ENCODE measurements around the gene DCP2.
"Not testable (repeated sequence)": the region's sequence is repeated elsewhere in the genome, so short reads cannot be mapped to it uniquely, and the experiment has no call there.

DCP2 gene

GRCh38 chr5:112976432-112977309 is at the start of gene DCP2:
Gene DCP2, plus strand, starts transcription at chr5:112976798. Its CDS starts 136 bp downstream, at chr5:112976934.
- peak; percentile 93 for DNase-seq

DNA sequence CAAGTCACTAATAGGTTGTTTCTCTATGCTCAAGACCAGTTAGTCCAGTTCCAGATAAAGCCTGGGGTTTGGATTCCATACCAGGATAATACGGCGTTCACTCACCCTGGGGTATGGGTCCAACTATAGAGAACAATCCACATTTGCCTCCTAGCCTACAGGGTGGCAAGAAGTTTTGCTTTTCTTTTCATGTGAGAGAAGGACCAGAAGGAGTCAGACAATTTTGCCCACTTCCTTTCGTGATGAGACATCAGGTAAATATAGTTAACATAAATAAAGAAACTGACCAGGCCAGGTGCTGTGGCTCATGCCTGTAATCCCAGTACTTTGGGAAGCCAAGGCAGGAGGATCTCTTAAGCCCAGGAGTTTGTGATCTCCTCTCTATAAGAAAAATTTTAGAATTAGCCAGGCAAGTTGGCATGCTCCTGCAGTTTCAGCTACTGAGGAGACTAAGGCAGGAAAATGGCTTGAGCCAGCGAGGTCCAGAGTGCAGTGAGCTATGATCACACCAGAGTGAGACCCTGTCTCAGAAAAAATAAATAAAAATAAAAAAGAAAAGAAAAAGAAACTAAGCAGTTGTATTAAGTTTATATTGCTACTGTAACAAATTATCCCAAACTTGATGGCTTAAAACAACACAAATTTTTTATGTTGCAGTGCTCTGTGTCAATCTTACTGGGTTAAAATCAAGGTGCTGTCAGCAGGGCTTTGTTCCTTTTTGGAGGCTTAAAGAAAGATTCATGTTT is 47.1 kb upstream of the DCP2 start:
- no peak for DNase-seq

DNA sequence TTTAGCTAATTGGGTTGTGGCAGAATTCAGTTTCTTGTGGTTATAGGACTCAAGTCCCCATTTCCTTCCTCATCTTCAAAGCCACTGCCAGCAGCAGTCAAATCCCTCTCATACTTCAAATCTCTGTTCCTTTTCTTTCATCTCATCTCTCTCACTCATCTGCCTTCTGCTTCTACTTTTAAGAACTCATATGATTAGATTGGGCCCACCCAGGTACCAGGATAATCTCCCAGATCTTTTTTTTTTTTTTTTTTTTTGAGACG is 46.6 kb upstream of the DCP2 start:
- no peak for DNase-seq

GRCh38 chr5:112931473-112931872 is 45.1 kb upstream of the DCP2 start:
- no peak for DNase-seq

DNA sequence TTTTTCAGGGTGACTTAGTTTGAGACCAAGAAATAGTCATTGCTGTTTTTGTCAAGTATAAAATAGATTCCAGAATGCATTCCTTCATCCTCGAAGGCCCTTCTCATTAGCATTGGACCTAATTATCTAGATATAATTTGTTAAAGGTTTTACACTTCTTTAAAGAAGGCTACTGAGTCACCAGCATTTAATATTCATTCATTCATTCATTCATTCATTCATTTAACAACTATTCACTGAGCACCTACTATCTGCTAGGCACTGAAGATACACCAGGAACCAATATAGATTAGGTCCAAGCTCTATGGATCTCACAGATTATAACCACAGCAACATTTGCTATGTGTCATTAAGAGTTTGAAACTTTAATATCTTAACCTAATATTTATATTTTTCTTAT is 43.5 kb upstream of the DCP2 start:
- DNase-seq, result no peak

DNA sequence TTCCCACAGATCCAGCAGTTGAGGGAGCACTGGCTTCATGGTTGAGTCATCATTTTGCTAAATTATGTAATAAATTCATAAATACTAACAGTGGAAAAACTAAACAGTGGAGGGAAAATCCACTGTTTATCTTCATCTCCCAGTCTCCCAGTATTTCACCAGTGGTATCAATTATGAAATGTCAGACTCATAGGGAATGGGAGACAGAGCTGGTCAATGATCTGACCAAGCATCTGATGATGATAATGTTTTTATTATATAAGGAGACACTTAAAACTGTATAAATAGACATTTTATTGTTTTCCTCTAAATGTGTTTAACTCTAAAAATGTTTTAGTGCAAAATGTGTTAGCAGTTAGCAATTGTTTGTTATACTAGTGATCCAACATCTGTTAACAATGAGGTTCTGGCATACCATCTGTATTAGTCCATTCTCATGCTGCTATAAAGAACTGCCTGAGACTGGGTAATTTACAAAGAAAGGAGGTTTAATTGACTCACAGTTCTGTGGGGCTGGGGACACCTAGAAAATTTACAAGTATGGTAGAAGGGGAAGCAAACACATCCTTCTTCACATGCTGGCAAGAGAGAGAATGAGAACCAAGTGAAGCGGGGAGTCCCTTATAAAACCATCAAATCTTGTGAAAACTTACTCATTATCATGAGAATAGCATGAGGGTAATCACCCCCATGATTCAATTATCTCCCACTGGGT is 42.8 kb upstream of the DCP2 start:
- DNase-seq, result no peak

DNA sequence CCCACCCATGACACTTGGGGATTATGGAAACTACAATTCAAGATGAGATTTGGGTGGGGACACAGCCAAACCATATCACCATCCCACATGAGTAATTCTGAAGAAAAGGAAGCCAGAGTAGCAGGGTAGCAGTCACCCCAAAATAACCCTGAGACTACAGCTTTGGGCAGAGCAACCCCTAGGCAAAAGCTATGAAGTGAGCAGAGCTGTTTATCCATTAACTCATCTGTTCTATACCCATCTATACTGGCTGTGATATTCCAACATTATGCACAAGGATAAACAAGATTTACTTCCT is 42.3 kb upstream of the DCP2 start:
- no peak for DNase-seq

- DNase-seq, result no peak
Measured at GRCh38 chr5:112935675-112936074, 40.9 kb upstream of the DCP2 start.

- DNase-seq, result no peak
Measured at GRCh38 chr5:112938286-112938685, 38.3 kb upstream of the DCP2 start.

DNA sequence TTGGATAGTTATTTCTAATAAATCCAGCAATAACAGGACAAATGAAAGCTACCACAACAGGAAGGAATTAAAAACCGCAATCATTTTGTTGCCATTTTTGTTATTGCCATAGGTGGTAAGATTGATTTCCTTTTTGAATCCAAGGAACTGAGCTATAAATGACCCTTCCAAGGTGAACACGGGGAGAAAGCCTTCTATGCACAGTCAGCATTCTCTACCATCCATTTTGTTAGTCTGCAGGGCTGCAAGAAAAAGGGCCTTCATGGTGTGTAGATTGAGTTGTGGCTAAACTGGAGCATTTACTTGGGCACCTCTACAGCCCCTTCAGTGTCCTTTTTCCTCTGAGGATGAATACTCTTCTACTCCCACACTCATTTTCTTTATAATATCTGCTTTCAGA is 35.9 kb upstream of the DCP2 start:
- DNase-seq, result no peak

- no peak for DNase-seq
Measured at GRCh38 chr5:112948458-112948857, 28.1 kb upstream of the DCP2 start.

GRCh38 chr5:112951124-112951702 is 25.4 kb upstream of the DCP2 start:
- peak; percentile 40 for DNase-seq

- DNase-seq, result no peak
Measured at GRCh38 chr5:112956606-112957005, 20.0 kb upstream of the DCP2 start.

DNA sequence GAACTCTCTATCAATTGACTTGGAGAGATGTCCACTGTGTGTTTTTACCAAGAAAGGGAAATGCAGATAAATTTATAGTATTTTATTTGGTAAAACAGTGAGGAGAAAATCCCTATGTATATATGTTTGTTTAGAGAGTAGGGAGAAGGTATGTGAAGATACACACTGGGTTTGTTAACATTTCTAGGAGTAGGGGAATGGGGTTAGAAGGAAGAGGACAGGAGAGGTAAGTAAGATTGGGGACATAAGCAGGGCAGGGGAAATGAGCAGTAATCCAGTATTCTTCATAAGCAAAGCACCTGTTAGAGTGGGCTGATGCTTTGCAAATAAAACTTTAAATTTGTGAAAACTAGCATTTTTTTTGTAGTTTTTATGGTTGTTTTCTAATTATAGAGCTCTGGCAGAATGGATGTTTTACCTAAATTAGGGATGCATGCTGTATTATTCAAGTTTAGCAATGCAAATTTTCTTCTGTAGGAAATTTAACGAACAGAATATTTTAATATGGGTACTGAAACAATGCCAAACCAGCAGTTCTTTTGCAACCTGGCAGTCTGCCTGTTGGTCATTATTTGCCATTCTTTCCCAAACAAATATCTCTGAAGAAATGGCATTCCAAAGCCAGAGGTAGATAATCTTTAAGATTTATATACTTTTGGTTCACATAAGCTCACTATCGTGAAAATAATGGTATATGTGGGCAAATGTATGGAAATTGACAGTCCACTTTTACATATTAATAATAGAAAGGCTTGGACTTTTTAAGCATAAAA is 19.4 kb upstream of the DCP2 start:
- DNase-seq, result no peak

DNA sequence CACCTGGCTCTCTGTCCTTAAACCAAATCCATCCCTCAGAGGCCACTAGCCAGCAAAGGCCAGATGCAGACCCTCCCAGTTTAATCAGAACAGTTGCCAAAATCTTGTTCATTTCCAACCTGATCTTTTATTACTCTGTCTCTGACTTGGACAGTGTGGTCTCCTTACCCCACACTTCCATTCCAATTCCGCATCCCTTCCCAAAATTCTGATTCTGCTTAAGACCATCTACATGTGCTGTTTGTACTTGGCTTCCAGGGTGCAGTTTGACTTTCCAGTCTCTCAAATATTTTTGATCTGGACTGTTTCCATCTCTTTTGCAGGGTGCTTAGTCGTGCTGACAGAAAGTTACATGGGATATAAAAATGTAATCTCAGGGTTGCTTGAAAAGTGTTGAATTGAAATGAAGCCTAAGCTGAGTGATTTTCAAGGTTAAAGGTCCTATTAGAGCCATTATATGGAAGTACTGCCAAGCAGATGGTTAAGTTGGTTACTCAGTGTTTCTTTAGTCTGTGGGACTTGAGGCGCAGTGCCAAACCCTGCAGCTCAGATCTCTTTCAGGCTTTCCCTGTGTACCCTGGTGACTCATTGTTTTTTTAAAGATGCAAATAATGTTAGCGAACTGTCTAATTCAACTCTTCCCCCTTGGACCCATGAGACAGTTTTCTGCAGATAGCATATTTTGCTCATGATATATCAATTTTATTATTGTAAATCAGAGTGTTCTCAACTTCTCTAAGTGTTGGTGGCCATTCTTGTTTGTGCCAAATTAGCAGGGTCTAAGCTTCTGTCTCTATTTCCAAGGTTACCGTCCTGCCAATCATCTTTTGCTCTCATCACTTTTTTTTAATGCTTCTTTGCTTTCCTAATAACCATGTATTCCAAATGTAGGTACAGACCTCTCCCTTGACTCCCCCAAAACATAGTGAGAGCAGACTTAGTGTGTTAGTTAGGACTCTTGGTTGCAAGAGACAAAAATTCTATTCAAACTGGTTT is 18.2 kb upstream of the DCP2 start:
- DNase-seq, result no peak

DNA sequence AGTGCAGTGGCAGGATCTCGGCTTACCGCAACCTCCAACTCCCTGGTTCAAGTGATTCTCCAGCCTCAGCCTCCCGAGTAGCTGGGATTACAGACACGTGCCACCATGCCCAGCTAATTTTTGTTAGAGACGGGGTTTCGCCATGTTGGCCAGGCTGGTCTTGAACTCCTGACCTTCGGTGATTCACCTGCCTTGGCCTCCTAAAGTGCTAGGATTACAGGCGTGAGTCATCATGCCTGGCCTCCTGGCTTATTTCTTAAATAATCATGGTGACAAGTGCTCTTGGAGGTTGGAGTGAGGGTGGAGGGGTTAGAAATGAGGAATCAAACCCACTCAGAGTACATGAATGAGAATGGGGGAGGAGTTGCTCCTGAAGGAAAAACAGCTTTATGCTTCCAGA is 16.7 kb upstream of the DCP2 start:
- DNase-seq, result not testable (repeated sequence)

DNA sequence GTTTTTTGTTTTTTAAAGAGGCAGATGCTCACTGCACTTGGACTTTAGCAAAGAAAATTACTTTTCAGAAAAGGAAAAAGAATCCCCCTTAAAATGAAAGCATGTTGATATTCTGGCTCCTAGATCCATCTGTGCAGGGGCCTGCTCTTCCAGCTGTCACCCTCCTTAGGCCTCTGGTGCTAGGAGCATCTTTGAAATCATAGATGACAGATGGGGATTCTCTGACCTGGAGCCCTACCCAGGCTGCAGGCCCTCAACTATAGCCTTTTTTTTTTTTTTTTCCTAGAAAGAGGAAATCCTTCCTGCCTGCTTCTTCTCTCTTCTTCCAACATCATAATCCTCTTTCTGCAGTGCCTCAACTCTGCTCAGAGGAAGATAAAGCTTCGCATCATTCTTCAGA is 16.3 kb upstream of the DCP2 start:
- DNase-seq, result no peak

GRCh38 chr5:112960863-112961504 is 15.6 kb upstream of the DCP2 start:
- DNase-seq, result no peak

DNA sequence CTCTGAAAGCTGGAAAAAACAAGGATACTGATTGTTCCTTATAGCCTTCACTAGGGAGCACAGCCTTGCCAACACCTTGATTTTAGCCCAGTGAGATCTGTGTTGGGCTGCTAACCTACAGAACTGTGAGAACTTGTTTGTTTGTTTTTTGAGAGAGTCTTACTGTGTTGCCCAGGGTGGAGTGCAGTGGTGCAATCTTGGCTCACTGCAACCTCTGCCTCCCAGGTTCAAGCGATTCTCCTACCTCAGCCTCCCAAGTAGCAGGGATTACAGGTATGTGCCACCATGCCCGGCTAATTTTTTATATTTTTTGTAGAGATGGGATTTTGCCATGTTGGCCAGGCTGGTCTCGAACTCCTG is 13.2 kb upstream of the DCP2 start:
- DNase-seq, result not testable (repeated sequence)

GRCh38 chr5:112965733-112966306 is 10.8 kb upstream of the DCP2 start:
- DNase-seq, result peak; percentile 18
